Measurements from ENCODE around the gene GHSR. TPM values are rescaled to one million over a fixed set of nuclear protein-coding genes. Genes with fewer than 3 reads are reported as not detected.
A peak's percentile ranks its signal among the peaks of the same experiment; 100 is the strongest.

Gene GHSR
- total RNA-seq, 8 experiments from 2014 or later = 0.16 to 0.33 (median 0.21) TPM; not detected in 5

DNA sequence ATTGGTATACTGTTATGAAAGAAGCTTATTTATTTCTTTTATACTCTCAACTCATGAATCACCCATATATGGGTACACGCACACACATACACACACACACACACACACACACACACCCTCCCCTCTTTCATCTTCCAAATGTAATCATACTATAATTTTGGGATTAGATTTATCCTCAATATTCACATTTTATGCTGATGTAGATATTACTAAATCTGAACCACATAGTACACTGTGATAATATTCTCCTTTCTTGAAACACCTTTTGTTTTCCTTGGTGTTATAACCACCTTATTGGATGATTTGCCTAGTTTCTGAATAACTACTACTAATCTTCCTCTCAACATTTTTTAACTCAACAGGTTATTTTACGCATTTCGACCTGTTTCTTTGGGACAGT, 8.1 kb upstream of the GHSR start:
- H3K27ac ChIP-seq = no peak overlapping the region
- no peak overlapping the region for H3K4me3 ChIP-seq
- 49 to 93% (median 77%) methylated on average over 1 to 3 of the region's 3 CpGs; no CpG with 5 or more reads in 1 of the 10 experiments for WGBS, 10 experiments
- H3K4me1 ChIP-seq (replicated peaks in 1 of 2) = no peaks in the 10 kb centered on the region
- in situ Hi-C loops (cut with MboI; ENCODE audit: low pct_unique_long_range_greater_than_20kb in 2 of 9, low sequenced_read_pairs in 9 of 9, unreplicated experiment in 9 of 9) = no loop called here
- ATAC-seq (replicated peaks in 6 of 8) = no peak

DNA sequence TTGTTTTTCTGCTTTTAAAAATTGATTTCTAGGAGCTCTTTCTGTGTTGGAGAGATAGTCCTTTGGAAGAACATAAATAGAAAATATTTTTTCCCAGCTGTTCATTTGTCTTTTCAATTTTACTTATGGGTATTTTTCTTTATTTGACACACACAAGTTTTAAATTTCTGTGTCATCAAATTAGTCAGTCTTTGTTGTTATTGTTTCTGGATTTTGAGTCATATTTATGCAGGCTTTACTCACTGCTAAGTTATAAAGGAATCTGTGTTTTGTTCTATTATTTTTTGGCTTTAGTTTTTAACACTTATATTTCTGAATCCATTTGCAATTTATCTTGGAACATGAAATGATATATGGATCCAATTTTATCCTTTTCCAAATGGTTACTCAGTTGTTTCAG, 5.9 kb upstream of the GHSR start:
- Histone ChIP-seq H3K4me3 (no peak overlapping the region), H3K27ac (no peak overlapping the region), H3K4me1 (replicated peaks in 1 of 2) (peaks cover under 1 to 3% of the 10 kb centered on the region in 2 donors)
- ATAC-seq (replicated peaks in 6 of 8) = no peak
- in situ Hi-C loops (cut with MboI; ENCODE audit: low pct_unique_long_range_greater_than_20kb in 2 of 9, low sequenced_read_pairs in 9 of 9, unreplicated experiment in 9 of 9) = no loop called here

DNA sequence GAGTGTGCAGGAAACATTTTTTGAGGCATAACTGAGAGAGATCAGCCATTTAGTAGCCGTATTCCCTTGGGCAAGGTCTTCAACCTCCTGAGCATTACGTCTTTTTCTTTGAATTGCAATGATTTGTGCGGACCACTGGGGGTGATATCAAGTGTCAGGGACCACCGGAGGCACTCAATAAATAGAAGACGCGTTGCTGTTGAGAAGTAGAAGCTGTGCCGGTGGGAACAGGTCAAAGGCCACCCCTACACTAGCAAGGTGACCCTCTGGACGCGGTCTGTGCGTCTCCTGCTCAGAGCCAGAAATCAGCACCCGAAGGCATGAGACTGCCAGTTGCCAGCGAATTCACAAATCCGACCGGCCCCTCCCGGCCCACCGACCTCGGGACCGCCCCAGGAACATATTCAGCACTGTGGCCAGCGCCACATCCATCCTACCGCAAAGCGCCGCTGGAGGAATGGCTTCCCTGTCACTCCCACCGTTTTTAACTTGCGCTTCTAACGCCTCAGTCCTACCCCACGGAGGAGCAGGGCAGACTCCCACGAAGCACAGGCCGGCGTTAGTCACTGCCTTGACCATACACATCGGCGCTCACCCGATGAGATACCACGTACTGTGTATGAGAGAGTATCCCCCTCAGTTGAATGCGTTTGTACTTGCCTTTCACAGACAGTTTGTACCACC, 1.4 kb upstream of the GHSR start:
- ATAC-seq (replicated peaks in 6 of 8) = peak; percentile 70 to 96 (median 76)
- in situ Hi-C loops (cut with MboI; ENCODE audit: low pct_unique_long_range_greater_than_20kb in 2 of 9, low sequenced_read_pairs in 9 of 9, unreplicated experiment in 9 of 9) = no loop called here
- Histone ChIP-seq H3K4me3 (peak overlapping the region in 4 of 5 donors; percentile 1 to 27 (median 8)), H3K4me1 (replicated peaks in 1 of 2) (peaks cover 5 to 10% of the 10 kb centered on the region in 2 donors), H3K27ac (no peak overlapping the region)
- 0 to 17% (median 3%) methylated on average over 1 to 23 of the region's 34 CpGs; no CpG with 5 or more reads in 2 of the 10 experiments for WGBS, 10 experiments

DNA sequence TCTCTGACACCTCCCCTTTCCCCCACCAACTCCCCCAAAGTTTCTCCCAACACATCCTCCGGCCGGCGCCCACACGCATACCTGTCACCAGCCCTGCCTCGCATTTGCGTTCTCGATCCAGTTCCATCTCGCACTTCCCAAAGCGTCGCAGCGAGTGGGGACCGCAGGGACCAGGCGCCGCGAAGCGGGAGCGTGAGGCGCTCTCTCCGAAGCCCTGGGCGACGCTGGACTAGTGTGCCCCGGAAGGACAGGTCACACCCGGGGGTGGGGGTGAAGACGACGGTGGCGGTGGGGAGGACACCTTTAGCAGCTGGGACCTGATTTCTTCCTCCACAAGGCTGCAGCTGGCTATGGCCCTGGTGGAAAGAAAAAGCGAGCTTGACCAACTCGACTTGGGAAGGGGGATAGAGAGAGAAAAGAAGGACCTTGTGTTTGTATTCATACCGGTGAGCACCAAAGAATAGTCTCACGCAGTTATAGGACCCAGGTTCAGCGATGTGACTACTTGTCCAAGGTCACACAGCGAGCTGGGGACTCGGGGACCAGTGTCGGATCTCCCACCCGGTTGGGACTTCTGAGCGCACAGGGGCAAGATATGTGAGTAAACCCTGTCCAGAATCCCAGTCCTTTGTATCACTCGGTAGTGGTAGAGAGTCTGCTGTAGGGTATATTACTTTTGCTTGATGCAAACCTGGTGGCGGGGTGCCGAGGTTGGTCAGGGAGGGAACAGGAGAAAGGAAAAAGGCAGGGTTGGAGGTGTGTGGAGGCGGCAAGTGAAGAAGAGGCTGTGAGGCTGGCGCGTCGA, 607 bp upstream of the GHSR start:
- Histone ChIP-seq H3K4me1 (replicated peaks in 1 of 2) (peaks cover 5 to 10% of the 10 kb centered on the region in 2 donors), H3K4me3 (peak overlapping the region; percentile 3 to 27 (median 20)), H3K27ac (no peak overlapping the region)
- 2 to 25% (median 7%) methylated on average over 3 to 32 of the region's 43 CpGs; no CpG with 5 or more reads in 3 of the 10 experiments for WGBS, 10 experiments
- in situ Hi-C loops (cut with MboI; ENCODE audit: low pct_unique_long_range_greater_than_20kb in 2 of 9, low sequenced_read_pairs in 9 of 9, unreplicated experiment in 9 of 9) = no loop called here
- peak in 5 of 8 experiments; percentile 39 to 66 (median 54) for ATAC-seq (replicated peaks in 6 of 8)

DNA sequence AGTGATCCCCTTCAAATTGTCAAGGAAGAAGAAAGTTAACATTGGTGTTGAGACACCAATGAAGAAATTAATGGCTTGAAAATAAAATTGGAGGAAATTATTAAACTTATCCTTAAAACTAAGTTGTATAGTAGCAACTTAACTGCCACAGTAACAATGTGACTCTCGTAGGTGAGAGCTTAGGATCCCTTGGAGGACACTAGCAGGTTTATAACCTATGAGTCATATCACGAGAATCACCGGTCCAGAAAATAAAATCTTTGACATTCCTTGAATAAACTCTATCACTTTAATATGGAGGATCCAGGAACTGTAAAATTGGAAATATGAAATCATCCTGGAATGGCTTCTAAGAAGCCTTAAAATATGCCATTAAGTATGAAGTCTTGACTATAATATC, 2.1 kb downstream of the GHSR start:
- ATAC-seq (replicated peaks in 6 of 8) = no peak
- WGBS, 10 experiments = 13 to 84% (median 69%) methylated on average over 1 to 3 of the region's 3 CpGs; no CpG with 5 or more reads in 2 of the 10 experiments
- Histone ChIP-seq H3K4me3 (no peak overlapping the region), H3K4me1 (replicated peaks in 1 of 2) (peaks cover 5 to 10% of the 10 kb centered on the region in 2 donors), H3K27ac (no peak overlapping the region)
- in situ Hi-C loops (cut with MboI; ENCODE audit: low pct_unique_long_range_greater_than_20kb in 2 of 9, low sequenced_read_pairs in 9 of 9, unreplicated experiment in 9 of 9) = no loop called here

DNA sequence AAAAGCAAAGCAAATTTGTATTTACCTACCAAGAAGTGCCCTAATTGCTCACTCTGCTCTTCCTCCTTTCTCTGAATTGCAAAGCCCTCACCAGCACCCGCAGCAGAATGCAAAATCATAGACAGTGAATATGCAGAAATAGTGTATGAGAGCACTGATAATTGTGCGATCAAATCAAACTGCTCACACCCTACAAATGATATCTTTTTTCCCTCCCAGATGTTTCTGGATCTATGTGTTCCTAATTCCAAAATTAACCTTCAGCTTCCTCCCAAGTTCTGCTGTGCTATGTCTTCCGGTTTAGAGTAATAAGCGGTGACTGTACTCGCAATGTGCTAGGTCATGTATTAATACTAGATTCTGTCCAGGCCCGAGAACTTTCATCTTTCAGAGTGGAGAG, 3.4 kb downstream of the GHSR start:
- 20 to 94% (median 71%) methylated on average over 1 to 6 of the region's 6 CpGs for WGBS, 10 experiments

DNA sequence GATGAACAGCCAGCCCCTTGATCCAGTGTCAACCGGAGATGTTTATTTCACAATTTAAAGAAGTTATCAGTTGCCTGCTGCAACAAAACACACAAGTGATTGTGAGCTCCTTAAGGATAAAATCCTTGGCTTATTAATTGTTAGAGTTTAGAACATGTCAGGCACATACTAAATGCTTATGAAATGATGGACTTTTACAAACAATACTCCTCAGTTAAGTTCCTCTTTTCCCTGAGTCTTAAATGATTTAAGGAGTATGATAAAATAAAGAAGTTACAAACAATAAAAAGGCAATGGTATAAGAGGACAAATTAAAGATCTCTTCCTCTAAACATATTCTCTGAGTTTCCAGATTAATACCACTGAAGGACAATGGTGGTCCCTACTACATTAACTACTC, 5.7 kb downstream of the GHSR start:
- peaks cover 0 to under 1% of the 10 kb centered on the region in 2 donors for H3K4me1 ChIP-seq (replicated peaks in 1 of 2)
- in situ Hi-C loops (cut with MboI; ENCODE audit: low pct_unique_long_range_greater_than_20kb in 2 of 9, low sequenced_read_pairs in 9 of 9, unreplicated experiment in 9 of 9) = no loop called here
- H3K27ac ChIP-seq = no peak overlapping the region
- no peak for ATAC-seq (replicated peaks in 6 of 8)
- 29 to 100% (median 100%) methylated on average over 1 of the region's 1 CpG; no CpG with 5 or more reads in 5 of the 10 experiments for WGBS, 10 experiments
- H3K4me3 ChIP-seq = no peak overlapping the region

More for the DNA sequence above, 3.4 kb downstream of the GHSR start:
- in situ Hi-C loops (cut with MboI; ENCODE audit: low pct_unique_long_range_greater_than_20kb in 2 of 9, low sequenced_read_pairs in 9 of 9, unreplicated experiment in 9 of 9) = no loop called here
- ATAC-seq (replicated peaks in 6 of 8) = peak in 2 of 8 experiments; percentile 40 to 56
- Histone ChIP-seq H3K4me1 (replicated peaks in 1 of 2) (peaks cover 5 to 8% of the 10 kb centered on the region in 2 donors), H3K27ac (no peak overlapping the region), H3K4me3 (no peak overlapping the region)

DNA sequence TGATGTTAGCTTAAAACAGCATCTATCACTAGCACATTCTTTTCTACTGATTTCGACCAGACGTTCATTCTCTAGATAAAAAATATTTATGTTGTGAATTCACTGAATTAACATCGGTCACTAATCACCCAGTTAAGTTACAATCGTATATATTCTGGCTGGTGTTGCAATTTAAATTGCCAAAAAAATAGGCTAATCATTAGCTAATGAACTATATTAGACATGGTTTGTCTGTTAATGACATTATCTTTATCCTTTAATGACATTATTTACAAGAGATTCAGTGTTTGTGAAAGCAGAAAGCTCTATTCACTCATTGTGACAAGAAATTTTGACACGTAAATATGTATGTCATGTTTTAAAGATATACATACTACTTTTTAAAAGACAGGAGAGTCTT, 6.7 kb downstream of the GHSR start:
- ATAC-seq (replicated peaks in 6 of 8) = no peak
- no peak overlapping the region for H3K27ac ChIP-seq
- H3K4me1 ChIP-seq (replicated peaks in 1 of 2) = no peaks in the 10 kb centered on the region
- 19 to 96% (median 84%) methylated on average over 3 to 5 of the region's 5 CpGs for WGBS, 10 experiments
- in situ Hi-C loops (cut with MboI; ENCODE audit: low pct_unique_long_range_greater_than_20kb in 2 of 9, low sequenced_read_pairs in 9 of 9, unreplicated experiment in 9 of 9) = no loop called here
- H3K4me3 ChIP-seq = no peak overlapping the region

DNA sequence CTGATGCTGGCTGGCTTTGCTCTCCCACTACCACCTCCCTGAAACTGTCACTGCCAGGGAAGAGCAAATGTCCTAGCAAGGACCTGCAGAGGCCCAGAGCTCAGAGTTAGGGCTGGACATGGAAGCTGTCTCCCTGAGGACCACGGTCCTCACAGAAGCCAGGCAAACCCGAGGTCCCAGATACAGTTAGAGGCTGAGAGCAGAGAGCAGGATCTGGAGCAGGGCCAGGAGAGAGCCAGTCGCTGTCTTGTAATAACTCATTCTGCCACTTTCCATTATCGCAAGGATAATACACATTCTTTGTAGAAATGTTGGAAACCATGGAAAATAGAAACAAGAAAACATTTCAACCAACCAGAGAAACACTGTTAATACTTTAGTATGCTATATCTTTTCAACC, 10.1 kb downstream of the GHSR start:
- no peak overlapping the region for H3K4me3 ChIP-seq
- peak in 3 of 8 experiments; percentile 56 to 87 (median 58) for ATAC-seq (replicated peaks in 6 of 8)
- no peak overlapping the region for H3K27ac ChIP-seq
- H3K4me1 ChIP-seq (replicated peaks in 1 of 2) = no peaks in the 10 kb centered on the region
- 14 to 100% (median 47%) methylated on average over 1 to 4 of the region's 4 CpGs; no CpG with 5 or more reads in 2 of the 10 experiments for WGBS, 10 experiments
- in situ Hi-C loops (cut with MboI; ENCODE audit: low pct_unique_long_range_greater_than_20kb in 2 of 9, low sequenced_read_pairs in 9 of 9, unreplicated experiment in 9 of 9) = no loop called here

DNA sequence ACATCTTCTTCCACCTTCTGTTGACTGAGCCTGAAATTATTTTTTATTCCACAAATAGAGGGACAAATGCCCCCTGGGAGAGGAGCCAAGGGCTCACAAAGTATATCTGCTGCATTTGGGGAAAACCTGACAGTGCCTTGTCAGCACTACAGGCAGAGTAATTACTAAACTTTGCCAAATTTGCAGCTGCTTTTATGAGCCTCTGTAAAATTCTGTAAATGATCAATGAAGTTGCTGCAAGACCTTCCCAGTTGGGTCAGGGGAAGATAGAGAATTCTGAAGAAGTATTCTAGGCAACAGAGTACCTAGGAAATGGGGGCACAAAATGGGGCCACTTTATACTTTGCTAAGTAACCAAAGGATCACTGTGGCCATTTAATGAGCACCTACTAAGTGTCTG, 10.5 kb downstream of the GHSR start:
- in situ Hi-C loops (cut with MboI; ENCODE audit: low pct_unique_long_range_greater_than_20kb in 2 of 9, low sequenced_read_pairs in 9 of 9, unreplicated experiment in 9 of 9) = no loop called here
- no peaks in the 10 kb centered on the region for H3K4me1 ChIP-seq (replicated peaks in 1 of 2)
- H3K27ac ChIP-seq = no peak overlapping the region
- no peak overlapping the region for H3K4me3 ChIP-seq
- ATAC-seq (replicated peaks in 6 of 8) = no peak

DNA sequence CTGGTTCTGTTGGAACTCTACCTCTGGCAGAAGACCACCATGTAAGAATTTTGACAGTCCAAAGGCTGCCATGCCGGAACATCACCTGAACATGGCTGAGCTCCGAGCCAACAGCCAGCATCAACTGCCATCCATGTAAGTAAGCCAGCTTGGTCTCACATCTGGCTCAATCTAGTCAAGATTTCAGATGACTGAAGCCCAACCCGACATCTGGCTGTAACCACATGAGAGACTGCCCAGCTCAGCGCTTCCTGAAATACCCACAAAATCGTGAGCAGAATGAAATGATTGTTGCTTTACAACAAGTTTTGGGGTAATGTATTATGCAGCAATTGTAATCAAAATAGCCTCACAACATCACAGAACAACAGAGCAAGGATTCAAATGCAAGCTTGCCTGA, 32.9 kb downstream of the GHSR start:
- 0 to 95% (median 70%) methylated on average over 2 to 5 of the region's 5 CpGs; no CpG with 5 or more reads in 2 of the 10 experiments for WGBS, 10 experiments
- in situ Hi-C loops (cut with MboI; ENCODE audit: low pct_unique_long_range_greater_than_20kb in 2 of 9, low sequenced_read_pairs in 9 of 9, unreplicated experiment in 9 of 9) = no loop called here
- Histone ChIP-seq H3K4me3 (no peak overlapping the region), H3K27ac (no peak overlapping the region), H3K4me1 (replicated peaks in 1 of 2) (no peaks in the 10 kb centered on the region)
- peak in 2 of 8 experiments; percentile 26 to 46 for ATAC-seq (replicated peaks in 6 of 8)

DNA sequence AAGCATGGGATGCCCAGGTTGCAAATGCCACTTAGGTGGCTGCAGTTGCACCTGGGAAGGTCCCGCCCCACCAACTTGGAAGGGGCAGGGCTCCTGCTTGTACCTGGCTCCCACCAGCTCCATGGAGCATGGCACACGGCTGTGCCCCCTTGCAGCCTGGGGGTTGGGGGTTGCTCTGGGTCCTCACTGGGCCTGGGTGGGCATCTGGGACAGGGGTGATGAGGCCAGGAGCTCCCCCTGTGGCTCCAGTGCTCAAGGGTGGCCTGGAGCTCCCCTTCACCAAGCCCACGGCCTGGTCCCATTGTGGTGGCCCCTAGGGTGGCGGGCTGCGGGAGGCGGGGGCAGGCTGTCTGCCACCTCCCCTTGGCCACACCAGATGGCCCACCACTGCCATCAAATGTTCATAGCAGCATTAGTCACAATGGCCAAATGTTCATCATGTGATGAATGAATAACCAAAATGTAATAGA, 36.7 kb downstream of the GHSR start:
- Histone ChIP-seq H3K4me3 (no peak overlapping the region), H3K27ac (no peak overlapping the region), H3K4me1 (replicated peaks in 1 of 2) (no peaks in the 10 kb centered on the region)
- ATAC-seq (replicated peaks in 6 of 8) = no peak
- in situ Hi-C loops (cut with MboI; ENCODE audit: low pct_unique_long_range_greater_than_20kb in 2 of 9, low sequenced_read_pairs in 9 of 9, unreplicated experiment in 9 of 9) = no loop called here
- 40 to 100% (median 100%) methylated on average over 1 to 3 of the region's 6 CpGs; no CpG with 5 or more reads in 5 of the 10 experiments for WGBS, 10 experiments

DNA sequence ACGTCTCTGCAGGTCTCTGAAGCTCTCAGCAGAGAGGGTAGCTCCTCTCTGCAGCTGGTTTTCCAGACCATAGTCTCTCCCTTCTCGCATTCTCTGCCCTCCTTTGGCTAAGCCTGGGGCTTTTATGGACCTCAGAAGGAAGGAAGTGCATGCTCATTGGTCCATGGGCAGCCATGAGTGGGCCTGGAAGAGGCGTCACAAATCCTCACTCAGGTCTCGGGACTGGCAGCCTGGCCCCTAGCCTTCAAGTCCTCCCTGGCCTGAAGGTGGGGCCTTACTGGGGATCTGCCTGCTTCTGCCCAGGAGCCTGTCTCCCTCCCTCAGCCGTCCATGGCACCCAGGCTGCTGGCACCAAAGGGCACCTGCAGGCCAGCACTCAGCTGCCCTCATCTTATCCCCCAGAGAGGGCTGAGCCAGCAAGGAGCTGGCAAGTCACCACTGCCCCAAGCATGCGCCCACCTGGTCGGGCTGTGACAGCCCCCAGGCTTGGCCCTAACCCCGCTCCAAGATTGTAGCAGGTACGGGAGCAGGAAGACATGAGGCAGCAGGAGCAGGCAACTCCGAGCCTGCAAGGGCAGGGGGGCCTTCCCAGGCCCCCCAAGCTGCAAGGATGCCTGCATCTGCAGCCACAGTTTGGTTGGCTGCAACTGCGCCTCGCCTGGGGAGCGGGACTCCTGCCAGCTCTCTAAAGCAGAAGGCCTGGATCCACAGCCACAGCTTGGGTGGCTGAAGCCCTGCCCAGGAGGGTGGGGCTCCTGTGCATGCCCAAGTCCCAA, 37.4 kb downstream of the GHSR start:
- Histone ChIP-seq H3K27ac (no peak overlapping the region), H3K4me1 (replicated peaks in 1 of 2) (no peaks in the 10 kb centered on the region), H3K4me3 (no peak overlapping the region)
- in situ Hi-C loops (cut with MboI; ENCODE audit: low pct_unique_long_range_greater_than_20kb in 2 of 9, low sequenced_read_pairs in 9 of 9, unreplicated experiment in 9 of 9) = no loop called here
- 20 to 92% (median 71%) methylated on average over 1 to 2 of the region's 13 CpGs; no CpG with 5 or more reads in 5 of the 10 experiments for WGBS, 10 experiments
- no peak for ATAC-seq (replicated peaks in 6 of 8)

Data from motor neuron (in vitro differentiated cells).